Thoracic aorta (tissue), 2 donors: Measurements from ENCODE around the gene BARD1. TPM values are rescaled to one million over a fixed set of nuclear protein-coding genes. Genes with fewer than 3 reads are reported as not detected.

ENCODE experiments used
- ATAC-seq: fragments of 150-250 bp; one replicate; pipeline ENCODE4 v1.8.0; 2017; ENCODE audit warnings: low read depth; ENCODE audit not compliant: insufficient number of reproducible peaks, low FRiP score
- DNase-seq: peaks from one replicate; pipeline ENCODE4 v3.0.0-alpha.2; 2020; ENCODE audit warnings: low spot score
- H3K27ac ChIP-seq, 2 donors: fragments of 200-600 bp; sonication (generic); 1 replicate in 1 of 2; 2 replicates in 1 of 2; pipeline ENCODE4 v1.5.1; 2016; ENCODE audit warnings: mild to moderate bottlenecking in 2 of 2, moderate library complexity in 2 of 2
- H3K27me3 ChIP-seq: fragments of 200-600 bp; sonication (generic); replicated peaks from 2 replicates; pipeline ENCODE4 v1.6.0; 2016; ENCODE audit warnings: mild to moderate bottlenecking; ENCODE audit not compliant: insufficient read depth
- H3K36me3 ChIP-seq: fragments of 200-600 bp; sonication (generic); one replicate; pipeline ENCODE4 v1.5.1; 2016
- H3K4me1 ChIP-seq, 2 donors: fragments of 200-600 bp; sonication (generic); 1 replicate in 1 of 2; 2 replicates in 1 of 2; pipeline versions ENCODE4 v1.5.1 to v1.6.0; 2016; ENCODE audit warnings: low read depth in 2 of 2, mild to moderate bottlenecking in 1 of 2; ENCODE audit not compliant: control insufficient read depth in 1 of 2
- H3K4me3 ChIP-seq: fragments of 200-600 bp; sonication (generic); 2 replicates; pipeline ENCODE4 v1.5.1; 2016; ENCODE audit warnings: mild to moderate bottlenecking
- H3K9me3 ChIP-seq: fragments of 200-600 bp; sonication (generic); 2 replicates; pipeline ENCODE4 v1.5.1; 2016
- total RNA-seq, 2 donors: library from RNA; depleted of rRNA; stranded (reverse); fragments of >200 nt; gene quantifications; one replicate each; pipeline versions ENCODE4 v1.1.0 to v1.2.3, GENCODE V29; 2016
- TF ChIP-seq, protein P1 (sequence below): fragments of 200-600 bp; sonication (generic); IDR thresholded peaks from one replicate; pipeline ENCODE4 v1.5.1; 2019; ENCODE audit warnings: antibody characterized with exemption

The BARD1 gene
- total RNA-seq, 2 donors from 2014 or later, result 15.4 to 25.5 TPM

DNA sequence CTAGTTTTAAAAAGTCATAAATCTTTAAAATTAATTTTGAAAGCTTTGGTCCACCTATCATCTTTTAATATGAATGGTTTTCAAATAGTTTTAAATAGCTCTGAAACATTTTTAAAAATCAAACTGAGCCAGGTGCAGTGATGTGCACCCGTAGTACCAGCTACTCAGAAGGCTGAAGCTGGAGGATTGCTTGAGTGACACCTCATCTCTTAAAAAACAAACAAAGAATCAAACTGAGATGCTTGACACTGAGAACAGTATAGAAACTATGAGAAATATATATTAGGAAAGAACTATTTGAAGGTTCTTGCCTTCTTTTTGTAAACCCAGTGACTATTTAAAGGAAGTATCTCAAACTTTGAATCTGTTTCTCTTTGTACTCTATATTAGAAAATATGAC lies 67.4 kb downstream of the BARD1 start:
- H3K4me1 ChIP-seq, result peaks cover 0 to 6% of the 10 kb centered on the region in 2 donors
- peaks cover 9% of the 10 kb centered on the region for H3K36me3 ChIP-seq
- TF ChIP-seq, protein P1, sequence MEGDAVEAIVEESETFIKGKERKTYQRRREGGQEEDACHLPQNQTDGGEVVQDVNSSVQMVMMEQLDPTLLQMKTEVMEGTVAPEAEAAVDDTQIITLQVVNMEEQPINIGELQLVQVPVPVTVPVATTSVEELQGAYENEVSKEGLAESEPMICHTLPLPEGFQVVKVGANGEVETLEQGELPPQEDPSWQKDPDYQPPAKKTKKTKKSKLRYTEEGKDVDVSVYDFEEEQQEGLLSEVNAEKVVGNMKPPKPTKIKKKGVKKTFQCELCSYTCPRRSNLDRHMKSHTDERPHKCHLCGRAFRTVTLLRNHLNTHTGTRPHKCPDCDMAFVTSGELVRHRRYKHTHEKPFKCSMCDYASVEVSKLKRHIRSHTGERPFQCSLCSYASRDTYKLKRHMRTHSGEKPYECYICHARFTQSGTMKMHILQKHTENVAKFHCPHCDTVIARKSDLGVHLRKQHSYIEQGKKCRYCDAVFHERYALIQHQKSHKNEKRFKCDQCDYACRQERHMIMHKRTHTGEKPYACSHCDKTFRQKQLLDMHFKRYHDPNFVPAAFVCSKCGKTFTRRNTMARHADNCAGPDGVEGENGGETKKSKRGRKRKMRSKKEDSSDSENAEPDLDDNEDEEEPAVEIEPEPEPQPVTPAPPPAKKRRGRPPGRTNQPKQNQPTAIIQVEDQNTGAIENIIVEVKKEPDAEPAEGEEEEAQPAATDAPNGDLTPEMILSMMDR, result no peak
- no peak for DNase-seq
- no peak for ATAC-seq
- no peak overlapping the region for H3K27ac ChIP-seq
- no peak overlapping the region for H3K4me3 ChIP-seq
- H3K9me3 ChIP-seq, result no peaks in the 10 kb centered on the region
- H3K27me3 ChIP-seq, result no peaks in the 10 kb centered on the region

DNA sequence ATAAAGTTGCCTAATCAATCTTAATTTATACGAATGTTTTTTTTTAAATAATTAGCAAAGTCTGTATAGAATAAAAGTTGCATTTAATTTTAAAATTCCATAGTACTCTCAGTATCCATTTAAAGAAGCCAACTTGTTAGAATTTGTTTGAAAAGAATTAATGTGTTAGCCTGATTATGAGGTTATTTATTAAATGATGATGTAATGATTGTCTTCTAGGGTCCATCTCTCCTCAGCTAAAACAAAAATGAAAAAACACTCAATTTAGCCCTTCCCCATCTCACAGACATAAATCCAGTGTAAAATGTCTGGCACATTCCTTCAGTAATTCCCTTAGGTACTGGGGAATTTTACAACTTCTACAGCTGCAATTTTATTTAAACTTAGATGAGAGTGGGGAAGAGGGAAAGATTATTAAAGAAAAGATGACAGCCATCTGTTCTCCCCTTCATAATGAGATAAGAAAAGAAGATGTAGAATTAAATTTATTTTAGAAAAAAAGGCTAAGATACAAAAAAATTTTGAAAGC lies 68.6 kb downstream of the BARD1 start:
- Histone ChIP-seq H3K27ac (no peak overlapping the region), H3K4me3 (no peak overlapping the region), H3K4me1 (peaks cover 0 to 1% of the 10 kb centered on the region in 2 donors), H3K36me3 (peaks cover 9% of the 10 kb centered on the region), H3K27me3 (no peaks in the 10 kb centered on the region), H3K9me3 (no peaks in the 10 kb centered on the region)
- ATAC-seq (no peak), DNase-seq (no peak)
- TF ChIP-seq, protein P1, result no peak

DNA sequence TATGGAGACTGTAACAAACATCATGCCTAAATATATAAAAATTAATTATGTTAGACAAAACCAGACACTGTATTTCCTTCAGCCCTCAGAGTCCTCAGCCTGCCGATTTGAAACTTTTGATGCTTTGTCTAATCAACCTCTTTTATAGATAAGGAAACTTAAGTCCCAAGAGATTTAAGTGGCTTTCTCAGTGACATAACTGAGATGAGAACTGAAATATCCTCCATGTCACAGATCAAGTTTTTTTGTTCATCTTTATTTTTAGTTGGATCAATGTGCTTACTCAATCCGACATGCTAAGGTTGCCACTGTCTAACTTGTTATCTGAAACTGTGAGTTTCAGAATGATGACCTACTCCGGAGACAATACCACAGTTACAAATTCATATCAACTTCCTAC lies 72.3 kb downstream of the BARD1 start:
- TF ChIP-seq, protein P1, result no peak
- DNase-seq (no peak), ATAC-seq (no peak)
- Histone ChIP-seq H3K9me3 (no peaks in the 10 kb centered on the region), H3K27ac (no peak overlapping the region), H3K4me3 (no peak overlapping the region), H3K36me3 (peaks cover 5% of the 10 kb centered on the region), H3K27me3 (no peaks in the 10 kb centered on the region), H3K4me1 (no peaks in the 10 kb centered on the region)

DNA sequence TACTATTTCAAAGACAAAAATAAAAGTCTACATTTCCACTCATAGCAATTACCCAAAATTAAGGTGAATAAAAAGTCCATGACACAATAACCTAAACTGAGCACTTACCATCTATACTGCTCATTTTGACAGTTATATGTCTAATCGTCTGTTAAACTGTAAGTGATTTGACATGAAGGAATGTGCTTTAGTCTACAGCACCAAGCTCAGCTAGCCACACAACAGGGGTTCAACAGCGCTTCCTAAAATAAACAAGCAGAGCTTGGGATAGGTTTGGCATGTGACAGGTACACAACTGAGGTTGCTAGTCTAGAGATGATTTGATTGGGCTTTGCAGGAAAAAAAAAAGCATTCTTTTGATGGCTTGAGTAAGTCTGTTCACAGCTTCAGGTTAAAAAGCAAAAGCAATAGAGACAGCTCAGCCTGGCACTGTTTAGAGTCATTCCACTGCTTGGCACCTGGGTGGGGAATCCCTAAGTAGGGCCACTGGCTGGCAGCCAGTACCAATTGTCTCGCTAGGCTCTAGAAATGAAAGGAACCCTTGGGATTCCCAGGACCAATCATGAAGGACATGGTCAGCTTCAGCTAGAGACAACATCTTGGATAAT lies 78.6 kb downstream of the BARD1 start:
- H3K4me1 ChIP-seq, result no peaks in the 10 kb centered on the region
- H3K27ac ChIP-seq, result no peak overlapping the region
- H3K36me3 ChIP-seq, result peaks cover 6% of the 10 kb centered on the region
- H3K27me3 ChIP-seq, result no peaks in the 10 kb centered on the region
- DNase-seq, result no peak
- TF ChIP-seq, protein P1, result no peak
- H3K9me3 ChIP-seq, result no peaks in the 10 kb centered on the region
- H3K4me3 ChIP-seq, result no peak overlapping the region
- no peak for ATAC-seq

DNA sequence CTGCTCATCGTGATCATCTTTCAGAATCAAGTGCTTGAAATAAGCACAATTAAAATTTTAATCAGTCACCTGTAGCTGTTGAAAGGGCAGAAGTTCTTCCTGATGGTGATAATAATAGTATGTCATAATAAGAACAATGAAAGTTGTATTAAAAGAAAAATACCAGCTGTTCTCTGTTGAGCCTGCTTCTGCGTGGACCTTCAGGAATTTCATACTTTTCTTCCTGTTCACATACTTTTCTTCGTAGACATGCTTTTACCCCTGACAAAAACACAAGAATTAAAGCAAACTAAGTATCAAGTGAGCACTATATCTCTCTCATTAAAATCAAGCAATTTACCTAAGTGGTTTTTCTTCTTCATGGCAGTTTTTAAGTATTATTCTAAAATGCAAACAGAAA lies 79.2 kb downstream of the BARD1 start:
- TF ChIP-seq, protein P1, result no peak
- peaks cover 6% of the 10 kb centered on the region for H3K36me3 ChIP-seq

More for the DNA sequence above, 79.2 kb downstream of the BARD1 start:
- H3K27ac ChIP-seq, result no peak overlapping the region
- no peaks in the 10 kb centered on the region for H3K9me3 ChIP-seq
- no peaks in the 10 kb centered on the region for H3K4me1 ChIP-seq
- ATAC-seq (no peak), DNase-seq (no peak)
- no peak overlapping the region for H3K4me3 ChIP-seq
- no peaks in the 10 kb centered on the region for H3K27me3 ChIP-seq
